ENCODE results near the gene MARS2. TPM values are rescaled to one million over a fixed set of nuclear protein-coding genes. Genes with fewer than 3 reads are reported as not detected.
"Not testable (repeated sequence)": the region's sequence is repeated elsewhere in the genome, so short reads cannot be mapped to it uniquely, and the experiment has no call there.

MARS2 gene
- total RNA-seq, 2 experiments from 2014 or later: 7.5 to 8.8 TPM

DNA sequence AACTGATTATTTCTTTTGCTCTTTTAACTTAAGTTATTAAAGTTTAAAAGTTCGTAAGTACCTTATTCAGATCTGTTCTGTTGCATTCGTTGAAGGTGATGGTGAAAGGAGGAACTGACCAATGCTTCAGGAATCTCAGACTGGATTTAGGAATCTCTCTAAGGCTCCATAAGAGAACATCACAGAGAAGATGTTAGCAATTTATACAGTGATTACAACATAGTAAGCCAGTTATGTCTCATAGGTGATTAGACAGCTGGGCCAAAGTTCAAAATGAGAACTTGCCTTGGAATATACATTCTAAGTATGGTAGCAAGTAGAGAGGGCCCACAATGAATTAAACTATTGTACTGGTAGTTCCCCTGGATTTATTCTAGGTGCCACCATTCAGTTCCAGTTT, 3.2 kb downstream of the MARS2 start:
- no peak overlapping the region for H3K27ac Mint-ChIP-seq
- intact Hi-C loops (cut with micrococcal nuclease): loop anchor here (1.0 to 10.0 kb wide), 7 partner anchors 139 to 1749 kb away; partner anchors contain the start of genes PGAP1 and SATB2
- DNase-seq: no peak
- H3K27me3 Mint-ChIP-seq (ENCODE audit: low read depth): no peaks in the 10 kb centered on the region
- H3K4me1 Mint-ChIP-seq (ENCODE audit: low read depth): peaks cover 49% of the 10 kb centered on the region
- H3K4me3 Mint-ChIP-seq: peak overlapping the region; percentile 62
- H3K9me3 Mint-ChIP-seq: no peaks in the 10 kb centered on the region
- H3K36me3 Mint-ChIP-seq (ENCODE audit: low read depth): peaks cover 26% of the 10 kb centered on the region
- CTCF ChIA-PET: interaction anchor here (1.3 to 3.8 kb wide), 2 partner anchors 71 to 419 kb away, joined by 3 to 22 read pairs; no protein-coding TSS in a partner anchor

DNA sequence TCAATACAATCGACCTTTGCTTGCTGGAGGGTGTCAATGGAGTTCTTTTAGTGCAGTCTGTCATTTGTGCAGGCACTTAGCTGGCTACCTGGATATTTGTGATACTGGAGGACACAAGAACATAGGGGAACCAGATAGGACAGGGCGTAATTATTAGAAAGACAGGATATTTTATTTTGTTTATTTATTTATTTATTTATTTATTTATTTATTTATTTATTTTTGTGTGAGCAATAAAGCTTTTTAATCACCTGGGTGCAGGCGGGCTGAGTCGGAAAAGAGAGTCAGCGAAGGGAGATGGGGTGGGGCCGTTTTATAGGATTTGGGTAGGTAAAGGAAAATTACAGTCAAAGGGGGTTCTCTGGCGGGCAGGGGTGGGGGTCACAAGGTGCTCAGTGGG, 4.0 kb downstream of the MARS2 start:
- Mint-ChIP-seq H3K4me1 (ENCODE audit: low read depth) (peaks cover 46% of the 10 kb centered on the region), H3K36me3 (ENCODE audit: low read depth) (peaks cover 28% of the 10 kb centered on the region), H3K4me3 (peak overlapping the region; percentile 19)
- CTCF ChIA-PET: interaction anchor here (0.8 to 1.3 kb wide), 2 partner anchors 77 to 418 kb away, joined by 3 read pairs; no protein-coding TSS in a partner anchor
- not testable (repeated sequence) for DNase-seq; H3K27me3 Mint-ChIP-seq (ENCODE audit: low read depth); H3K27ac Mint-ChIP-seq; H3K9me3 Mint-ChIP-seq
- intact Hi-C loops (cut with micrococcal nuclease): loop anchor here (5.0 to 10.0 kb wide), 6 partner anchors 138 to 1748 kb away; partner anchors contain the start of genes PGAP1 and SATB2

DNA sequence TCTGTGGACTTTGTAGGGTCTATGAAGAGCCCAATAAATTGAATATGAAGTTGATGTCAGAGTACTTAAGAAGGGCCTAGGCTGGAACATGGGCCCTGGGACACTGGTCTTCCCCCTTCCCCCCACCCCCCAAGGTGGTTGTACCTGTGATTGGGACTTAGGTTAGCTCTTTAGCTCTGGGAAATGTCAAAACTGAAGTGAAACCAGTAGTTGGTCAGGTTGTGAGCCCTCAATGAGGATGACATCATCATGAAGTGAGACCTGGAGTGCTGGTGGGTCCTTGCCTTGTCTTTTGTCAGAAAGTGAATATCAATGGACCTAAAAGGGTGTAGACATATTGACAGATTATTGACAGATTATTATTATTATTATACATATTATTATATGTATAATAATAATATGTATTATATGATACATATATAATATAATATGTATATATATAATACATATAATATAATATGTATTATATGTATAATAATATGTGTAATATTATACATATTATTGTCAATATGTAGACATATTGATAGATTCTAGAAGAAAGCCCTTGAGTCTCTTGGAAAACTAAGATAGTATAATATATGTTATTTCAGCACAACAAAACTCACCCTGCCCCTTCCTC, 5.4 kb downstream of the MARS2 start:
- Mint-ChIP-seq H3K27me3 (ENCODE audit: low read depth) (no peaks in the 10 kb centered on the region), H3K9me3 (no peaks in the 10 kb centered on the region), H3K4me3 (no peak overlapping the region), H3K4me1 (ENCODE audit: low read depth) (peaks cover 45% of the 10 kb centered on the region), H3K27ac (no peak overlapping the region), H3K36me3 (ENCODE audit: low read depth) (peaks cover 34% of the 10 kb centered on the region)
- DNase-seq: no peak
- CTCF ChIA-PET: interaction anchor here (0.5 to 0.6 kb wide), 2 partner anchors 16 to 69 kb away, joined by 3 read pairs; no protein-coding TSS in a partner anchor
- intact Hi-C loops (cut with micrococcal nuclease): no loop called here

DNA sequence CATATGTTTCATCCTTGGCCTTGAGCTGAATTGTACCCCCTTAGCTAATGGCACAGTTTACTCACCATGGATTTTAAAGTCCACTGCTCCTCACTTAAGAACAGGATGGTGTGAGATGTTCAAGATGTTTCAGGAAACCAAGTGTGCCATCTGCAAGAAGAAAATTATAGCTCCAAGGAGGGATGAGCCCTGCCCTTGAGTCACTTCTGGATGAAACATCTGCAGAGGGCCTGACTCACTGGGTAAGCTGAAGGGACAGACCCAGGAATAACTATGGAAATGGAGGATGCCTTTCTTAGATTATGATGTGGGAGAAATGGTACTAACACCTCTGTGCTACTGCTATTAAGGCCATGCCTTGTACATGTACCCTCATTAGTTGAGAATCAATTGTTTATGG, 6.4 kb downstream of the MARS2 start:
- H3K9me3 Mint-ChIP-seq: no peaks in the 10 kb centered on the region
- H3K4me1 Mint-ChIP-seq (ENCODE audit: low read depth): peaks cover 46% of the 10 kb centered on the region
- H3K36me3 Mint-ChIP-seq (ENCODE audit: low read depth): peaks cover 34% of the 10 kb centered on the region
- no peak overlapping the region for H3K27ac Mint-ChIP-seq
- H3K4me3 Mint-ChIP-seq: no peak overlapping the region
- CTCF ChIA-PET: interaction anchor here (1.0 to 1.6 kb wide), 3 partner anchors 67 to 96 kb away, joined by 3 to 5 read pairs (median 3); no protein-coding TSS in a partner anchor
- intact Hi-C loops (cut with micrococcal nuclease): no loop called here
- no peaks in the 10 kb centered on the region for H3K27me3 Mint-ChIP-seq (ENCODE audit: low read depth)
- DNase-seq: no peak

- CTCF ChIA-PET: no interaction called here
- Mint-ChIP-seq H3K9me3 (no peaks in the 10 kb centered on the region), H3K36me3 (ENCODE audit: low read depth) (peaks cover 33% of the 10 kb centered on the region), H3K27ac (no peak overlapping the region), H3K4me1 (ENCODE audit: low read depth) (peaks cover 36% of the 10 kb centered on the region), H3K4me3 (no peak overlapping the region), H3K27me3 (ENCODE audit: low read depth) (no peaks in the 10 kb centered on the region)
- intact Hi-C loops (cut with micrococcal nuclease): no loop called here
- DNase-seq: no peak
Measured at GRCh38 chr2:197713271-197713670, 8.1 kb downstream of the MARS2 start.

DNA sequence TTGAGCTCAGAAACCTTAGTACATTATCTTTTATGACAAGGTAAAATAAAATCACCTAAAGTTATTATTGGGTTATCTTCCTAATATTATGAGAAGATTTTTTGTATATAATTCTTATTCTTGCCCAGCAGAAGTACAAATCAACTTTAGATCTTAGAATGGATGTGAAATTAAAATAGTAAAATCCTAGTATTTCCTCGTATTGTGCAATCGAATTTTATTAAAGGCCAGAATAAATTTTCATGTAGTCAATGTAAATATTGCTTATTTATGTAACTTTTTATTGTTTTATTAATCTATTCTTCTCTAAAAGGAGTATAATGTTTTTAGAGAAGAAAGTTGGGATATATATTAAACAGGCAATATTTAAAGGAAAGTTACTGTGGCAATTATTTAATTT, 12.7 kb downstream of the MARS2 start:
- no peak for DNase-seq
- peaks cover 7% of the 10 kb centered on the region for H3K4me1 Mint-ChIP-seq (ENCODE audit: low read depth)
- intact Hi-C loops (cut with micrococcal nuclease): no loop called here
- peaks cover 10% of the 10 kb centered on the region for H3K36me3 Mint-ChIP-seq (ENCODE audit: low read depth)
- no peaks in the 10 kb centered on the region for H3K9me3 Mint-ChIP-seq
- H3K4me3 Mint-ChIP-seq: no peak overlapping the region
- CTCF ChIA-PET: no interaction called here
- no peak overlapping the region for H3K27ac Mint-ChIP-seq
- no peaks in the 10 kb centered on the region for H3K27me3 Mint-ChIP-seq (ENCODE audit: low read depth)

GRCh38 chr2:197727011-197727410, 21.8 kb downstream of the MARS2 start:
- no peaks in the 10 kb centered on the region for H3K27me3 Mint-ChIP-seq (ENCODE audit: low read depth)
- H3K4me3 Mint-ChIP-seq: no peak overlapping the region
- peaks cover 4% of the 10 kb centered on the region for H3K36me3 Mint-ChIP-seq (ENCODE audit: low read depth)
- no peak overlapping the region for H3K27ac Mint-ChIP-seq
- CTCF ChIA-PET: interaction anchor here (0.7 kb wide), 1 partner anchor 16 kb away, joined by 3 read pairs; no protein-coding TSS in a partner anchor
- peaks cover 4% of the 10 kb centered on the region for H3K9me3 Mint-ChIP-seq
- H3K4me1 Mint-ChIP-seq (ENCODE audit: low read depth): no peaks in the 10 kb centered on the region
- DNase-seq: no peak
- intact Hi-C loops (cut with micrococcal nuclease): no loop called here

- DNase-seq; CTCF ChIA-PET; H3K27me3 Mint-ChIP-seq (ENCODE audit: low read depth); H3K4me3 Mint-ChIP-seq; H3K4me1 Mint-ChIP-seq (ENCODE audit: low read depth); H3K36me3 Mint-ChIP-seq (ENCODE audit: low read depth); H3K9me3 Mint-ChIP-seq; H3K27ac Mint-ChIP-seq; intact Hi-C loops (cut with micrococcal nuclease): not testable (repeated sequence)
Measured at GRCh38 chr2:197728555-197729544, 23.7 kb downstream of the MARS2 start.

DNA sequence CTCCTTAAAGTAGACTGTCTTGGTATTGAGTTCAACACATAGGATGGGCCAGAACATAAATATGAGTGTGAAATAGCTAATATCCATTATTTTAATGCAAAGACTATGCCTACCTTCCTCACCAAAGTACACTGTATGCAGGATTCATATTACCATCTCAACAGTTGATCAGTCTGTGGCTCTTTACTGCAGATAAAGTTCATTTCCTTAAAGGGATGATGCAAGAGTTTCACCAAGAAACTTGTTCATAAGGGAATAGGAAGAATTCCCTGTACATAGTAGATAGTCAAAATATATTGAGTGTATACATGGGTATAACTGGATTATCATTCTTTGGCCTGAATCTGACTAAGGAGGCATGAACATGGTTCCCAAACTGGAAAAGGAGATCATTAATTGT, 35.0 kb downstream of the MARS2 start:
- intact Hi-C loops (cut with micrococcal nuclease): no loop called here
- Mint-ChIP-seq H3K27ac (no peak overlapping the region), H3K4me1 (ENCODE audit: low read depth) (no peaks in the 10 kb centered on the region), H3K27me3 (ENCODE audit: low read depth) (peaks cover 6% of the 10 kb centered on the region), H3K36me3 (ENCODE audit: low read depth) (no peaks in the 10 kb centered on the region), H3K4me3 (no peak overlapping the region), H3K9me3 (no peaks in the 10 kb centered on the region)
- no peak for DNase-seq
- CTCF ChIA-PET: no interaction called here

Other genes with a start within 250 kb of the MARS2 start
- 1,000 to 10,000 TPM; 1,191 to 1,210 TPM for gene HSPD1, start 205.5 kb upstream of the MARS2 start, total RNA-seq
- gene HSPE1, start 205.0 kb upstream of the MARS2 start, total RNA-seq: 100 to 1,000 TPM; 294 to 310 TPM
- gene MOB4, start 189.3 kb upstream of the MARS2 start, total RNA-seq: 10 to 100 TPM; 10.7 to 14.1 TPM
- gene RFTN2, start 29.8 kb upstream of the MARS2 start, total RNA-seq: not detected
- under 1 TPM in 1 of 2 experiments, not detected in 1; 0.12 TPM for gene BOLL, start 80.0 kb downstream of the MARS2 start, total RNA-seq
- 1 to 10 TPM; 3.3 to 3.5 TPM for gene PLCL1, start 99.2 kb downstream of the MARS2 start, total RNA-seq

Data from activated naive CD4-positive, alpha-beta T cell treated with anti-CD3 and anti-CD28 coated beads for 36 hours (primary cell).